ENCODE measurements around the gene SSBP2. TPM values are rescaled to one million over a fixed set of nuclear protein-coding genes. Genes with fewer than 3 reads are reported as not detected.

Gene SSBP2
- total RNA-seq, 1 donor from 2014 or later = 146 TPM

DNA sequence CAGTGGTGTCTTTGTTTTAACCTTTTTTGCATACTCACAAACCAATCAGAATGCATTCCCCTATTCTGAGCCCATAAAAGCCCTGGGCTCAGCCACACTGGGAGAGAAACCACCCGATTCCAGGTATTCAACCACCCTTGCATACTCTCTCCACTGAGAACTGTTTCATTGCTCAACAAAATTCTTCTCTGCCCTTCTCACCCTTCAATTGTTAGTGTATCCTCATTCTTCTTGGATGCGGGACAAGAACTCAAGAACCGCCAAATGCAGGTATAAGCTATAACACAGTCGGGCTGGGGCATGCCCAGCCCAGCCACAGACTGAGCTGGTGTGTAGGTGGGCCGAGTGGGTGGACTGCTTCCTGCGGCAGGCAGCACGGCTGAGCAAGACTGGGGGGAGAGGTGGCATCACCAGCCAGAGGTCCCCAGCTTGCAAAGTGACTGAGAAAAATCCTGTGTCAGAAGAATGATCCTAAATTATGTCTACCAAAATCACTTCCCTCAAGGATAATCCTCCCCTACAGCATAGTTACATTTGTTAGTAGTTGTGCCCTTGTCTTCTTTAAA, 141.0 kb downstream of the SSBP2 start:
- DNase-seq = no peak
- no peak overlapping the region for H3K27ac Mint-ChIP-seq (ENCODE audit: unreplicated experiment)
- H3K4me1 Mint-ChIP-seq (ENCODE audit: low read depth, unreplicated experiment) = peaks cover 4% of the 10 kb centered on the region
- TF ChIP-seq, protein P1, sequence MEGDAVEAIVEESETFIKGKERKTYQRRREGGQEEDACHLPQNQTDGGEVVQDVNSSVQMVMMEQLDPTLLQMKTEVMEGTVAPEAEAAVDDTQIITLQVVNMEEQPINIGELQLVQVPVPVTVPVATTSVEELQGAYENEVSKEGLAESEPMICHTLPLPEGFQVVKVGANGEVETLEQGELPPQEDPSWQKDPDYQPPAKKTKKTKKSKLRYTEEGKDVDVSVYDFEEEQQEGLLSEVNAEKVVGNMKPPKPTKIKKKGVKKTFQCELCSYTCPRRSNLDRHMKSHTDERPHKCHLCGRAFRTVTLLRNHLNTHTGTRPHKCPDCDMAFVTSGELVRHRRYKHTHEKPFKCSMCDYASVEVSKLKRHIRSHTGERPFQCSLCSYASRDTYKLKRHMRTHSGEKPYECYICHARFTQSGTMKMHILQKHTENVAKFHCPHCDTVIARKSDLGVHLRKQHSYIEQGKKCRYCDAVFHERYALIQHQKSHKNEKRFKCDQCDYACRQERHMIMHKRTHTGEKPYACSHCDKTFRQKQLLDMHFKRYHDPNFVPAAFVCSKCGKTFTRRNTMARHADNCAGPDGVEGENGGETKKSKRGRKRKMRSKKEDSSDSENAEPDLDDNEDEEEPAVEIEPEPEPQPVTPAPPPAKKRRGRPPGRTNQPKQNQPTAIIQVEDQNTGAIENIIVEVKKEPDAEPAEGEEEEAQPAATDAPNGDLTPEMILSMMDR (IDR thresholded peaks at IDR 0.05; ENCODE audit: partially characterized antibody, unreplicated experiment) = no peak
- H3K4me3 Mint-ChIP-seq (ENCODE audit: unreplicated experiment) = no peak overlapping the region
- H3K9me3 Mint-ChIP-seq (ENCODE audit: unreplicated experiment) = peaks cover 4% of the 10 kb centered on the region
- no peaks in the 10 kb centered on the region for H3K27me3 Mint-ChIP-seq (ENCODE audit: unreplicated experiment)
- H3K36me3 Mint-ChIP-seq (ENCODE audit: unreplicated experiment) = peaks cover 25% of the 10 kb centered on the region

DNA sequence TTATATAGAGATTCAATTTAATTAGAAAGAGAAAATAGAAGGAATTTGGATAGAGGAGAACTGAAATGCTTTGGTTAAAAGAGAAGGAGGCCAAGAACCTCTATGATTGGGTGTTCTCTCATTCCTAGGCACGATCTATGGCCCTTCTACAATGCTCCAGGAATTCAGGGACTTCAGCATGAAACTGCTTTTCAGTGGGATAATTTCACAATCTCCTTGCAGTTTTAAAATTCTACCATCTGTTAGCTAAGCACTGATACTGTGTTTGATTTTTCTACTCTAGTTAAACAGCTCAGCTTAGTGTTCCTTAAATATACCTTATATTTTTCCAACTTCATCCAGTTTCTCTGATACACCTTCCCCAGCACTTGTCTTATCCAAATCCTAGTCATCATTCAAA, 141.9 kb downstream of the SSBP2 start:
- DNase-seq = no peak
- Mint-ChIP-seq H3K36me3 (ENCODE audit: unreplicated experiment) (peaks cover 18% of the 10 kb centered on the region), H3K27ac (ENCODE audit: unreplicated experiment) (no peak overlapping the region), H3K4me1 (ENCODE audit: low read depth, unreplicated experiment) (peaks cover 4% of the 10 kb centered on the region), H3K27me3 (ENCODE audit: unreplicated experiment) (no peaks in the 10 kb centered on the region), H3K9me3 (ENCODE audit: unreplicated experiment) (peaks cover 4% of the 10 kb centered on the region), H3K4me3 (ENCODE audit: unreplicated experiment) (no peak overlapping the region)
- TF ChIP-seq, protein P1 (IDR thresholded peaks at IDR 0.05; ENCODE audit: partially characterized antibody, unreplicated experiment) = no peak

DNA sequence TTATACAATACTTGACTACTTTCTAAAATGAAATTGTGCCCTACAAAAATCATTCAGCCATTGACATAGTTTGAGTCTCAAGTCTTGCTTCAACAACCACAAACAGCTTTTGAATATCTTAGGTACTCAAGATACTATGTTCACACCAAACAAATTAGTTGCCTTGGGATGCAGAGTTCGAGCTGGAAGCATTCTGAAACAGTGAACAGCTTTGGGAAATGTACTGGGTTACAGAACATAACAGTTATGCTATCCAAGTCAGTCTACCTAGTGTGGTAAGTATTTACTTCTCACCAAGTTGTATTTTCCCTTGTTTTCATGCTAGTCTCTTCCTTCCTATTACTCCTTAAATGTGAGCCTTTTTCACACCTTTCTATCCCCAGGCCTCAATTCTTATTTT, 143.2 kb downstream of the SSBP2 start:
- peaks cover 4% of the 10 kb centered on the region for H3K9me3 Mint-ChIP-seq (ENCODE audit: unreplicated experiment)
- peaks cover 4% of the 10 kb centered on the region for H3K4me1 Mint-ChIP-seq (ENCODE audit: low read depth, unreplicated experiment)
- no peak overlapping the region for H3K4me3 Mint-ChIP-seq (ENCODE audit: unreplicated experiment)
- no peak overlapping the region for H3K27ac Mint-ChIP-seq (ENCODE audit: unreplicated experiment)
- no peak for DNase-seq
- TF ChIP-seq, protein P1 (IDR thresholded peaks at IDR 0.05; ENCODE audit: partially characterized antibody, unreplicated experiment) = no peak
- no peaks in the 10 kb centered on the region for H3K27me3 Mint-ChIP-seq (ENCODE audit: unreplicated experiment)
- peaks cover 12% of the 10 kb centered on the region for H3K36me3 Mint-ChIP-seq (ENCODE audit: unreplicated experiment)

DNA sequence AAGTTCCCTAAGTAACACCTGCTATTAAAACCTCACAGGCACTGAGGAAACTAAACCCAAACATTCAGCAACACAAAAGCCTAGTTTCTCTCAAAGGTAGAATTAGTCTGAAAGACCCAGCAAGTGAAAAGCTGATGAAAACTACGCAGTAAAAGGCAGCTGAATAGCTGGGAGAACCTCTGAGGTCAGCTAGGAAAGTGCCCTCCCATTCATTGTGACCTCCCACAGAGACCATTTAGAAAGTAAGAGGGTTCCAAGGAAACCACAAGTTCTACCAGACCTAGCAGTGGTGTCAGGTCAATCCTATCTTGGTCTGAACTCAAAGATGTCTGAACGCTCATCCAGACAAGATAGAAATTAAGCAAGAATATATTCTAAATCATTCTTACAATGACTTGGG, 144.7 kb downstream of the SSBP2 start:
- Mint-ChIP-seq H3K4me1 (ENCODE audit: low read depth, unreplicated experiment) (peaks cover 5% of the 10 kb centered on the region), H3K27ac (ENCODE audit: unreplicated experiment) (no peak overlapping the region), H3K27me3 (ENCODE audit: unreplicated experiment) (no peaks in the 10 kb centered on the region), H3K36me3 (ENCODE audit: unreplicated experiment) (peaks cover 12% of the 10 kb centered on the region), H3K4me3 (ENCODE audit: unreplicated experiment) (no peak overlapping the region), H3K9me3 (ENCODE audit: unreplicated experiment) (peaks cover 4% of the 10 kb centered on the region)
- no peak for DNase-seq
- TF ChIP-seq, protein P1 (IDR thresholded peaks at IDR 0.05; ENCODE audit: partially characterized antibody, unreplicated experiment) = no peak

DNA sequence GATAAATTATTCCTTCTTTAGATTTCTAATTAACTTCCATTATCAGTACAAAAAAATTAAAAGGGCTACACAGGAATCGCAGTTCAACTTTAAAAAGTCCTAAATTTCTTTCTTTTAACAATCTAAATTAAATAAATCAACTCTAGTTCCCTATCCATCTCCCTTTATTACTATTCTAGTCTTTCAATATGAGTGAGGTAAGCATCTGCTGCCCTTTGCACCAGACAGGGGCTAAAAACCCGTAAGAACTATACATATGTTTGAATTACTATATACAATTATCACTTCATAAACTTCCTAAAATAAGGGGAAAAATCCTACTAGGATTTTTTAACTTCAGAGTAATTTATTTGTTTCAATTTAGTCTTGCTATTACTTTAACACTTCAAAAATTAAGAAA, 145.6 kb downstream of the SSBP2 start:
- Mint-ChIP-seq H3K27ac (ENCODE audit: unreplicated experiment) (no peak overlapping the region), H3K9me3 (ENCODE audit: unreplicated experiment) (peaks cover 4% of the 10 kb centered on the region), H3K27me3 (ENCODE audit: unreplicated experiment) (no peaks in the 10 kb centered on the region), H3K4me3 (ENCODE audit: unreplicated experiment) (no peak overlapping the region), H3K36me3 (ENCODE audit: unreplicated experiment) (peaks cover 9% of the 10 kb centered on the region), H3K4me1 (ENCODE audit: low read depth, unreplicated experiment) (peaks cover 5% of the 10 kb centered on the region)
- no peak for DNase-seq
- TF ChIP-seq, protein P1 (IDR thresholded peaks at IDR 0.05; ENCODE audit: partially characterized antibody, unreplicated experiment) = no peak
